HUES48 (cell line): ENCODE results near the gene HDAC4.

ENCODE experiments used
- H3K27ac ChIP-seq: one replicate; pipeline ENCODE4 v1.7.0; 2013; ENCODE audit warnings: low read depth, low read length, inconsistent platforms
- H3K27me3 ChIP-seq: 2 replicates; pipeline ENCODE4 v1.6.1; 2013; ENCODE audit warnings: mild to moderate bottlenecking, low read length; ENCODE audit not compliant: control insufficient read depth, insufficient read depth
- H3K36me3 ChIP-seq: 2 replicates; pipeline ENCODE4 v1.6.1; 2013; ENCODE audit warnings: low read length; ENCODE audit not compliant: control insufficient read depth, insufficient read depth
- H3K4me1 ChIP-seq: 2 replicates; pipeline ENCODE4 v1.6.1; 2013; ENCODE audit warnings: mild to moderate bottlenecking, low read length; ENCODE audit not compliant: control insufficient read depth, insufficient read depth
- H3K4me3 ChIP-seq: 2 replicates; pipeline ENCODE4 v1.5.1; 2013; ENCODE audit warnings: mild to moderate bottlenecking, low read depth, low read length
- H3K9ac ChIP-seq: 2 replicates; pipeline ENCODE4 v1.6.1; 2013; ENCODE audit warnings: mild to moderate bottlenecking, low read depth, low read length, moderate library complexity
- H3K9me3 ChIP-seq: 2 replicates; pipeline ENCODE4 v1.6.1; 2013; ENCODE audit warnings: low read length; ENCODE audit not compliant: control insufficient read depth, insufficient read depth

The HDAC4 gene

DNA sequence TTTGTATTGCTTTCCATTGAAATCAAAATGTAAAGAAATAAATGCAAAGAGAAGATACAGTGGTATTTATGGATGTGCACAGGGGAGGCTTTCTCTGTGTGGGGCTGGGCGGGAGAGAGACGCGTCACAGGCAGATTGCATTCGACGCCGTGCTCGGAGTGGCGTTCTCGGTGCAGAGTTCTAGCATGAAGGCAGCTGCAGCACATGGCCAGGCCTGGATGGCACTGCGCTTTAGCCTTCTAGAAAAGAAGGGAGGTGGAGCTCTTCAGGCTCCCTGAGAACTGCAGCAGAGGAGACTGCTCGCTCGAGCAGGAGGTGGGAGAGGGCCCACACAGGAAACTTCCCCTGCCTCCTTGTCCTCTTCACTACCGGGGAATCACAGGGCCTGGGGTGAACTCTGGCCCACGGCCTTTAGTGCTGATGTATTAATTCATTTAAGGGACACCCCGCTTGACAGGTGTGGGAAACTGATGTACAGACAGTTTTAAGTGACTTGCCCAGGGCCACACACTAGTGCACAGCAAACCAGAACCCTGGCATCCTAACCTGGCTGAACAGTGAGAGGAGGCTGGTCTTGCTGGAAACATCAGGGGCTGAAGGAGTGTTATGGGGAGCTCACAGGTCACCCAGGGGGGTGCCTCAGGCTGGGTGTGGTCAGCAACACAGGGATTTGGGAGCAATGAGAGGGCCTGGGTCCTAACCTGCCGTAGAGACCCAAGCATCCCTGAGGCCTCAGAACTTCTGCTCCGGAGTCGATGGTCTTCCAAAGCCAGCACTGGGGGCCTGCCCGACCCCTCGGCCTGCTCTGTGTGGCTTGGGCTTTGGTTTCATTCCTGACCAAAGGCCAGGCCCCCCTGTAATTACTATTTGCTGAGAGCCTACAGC lies 199.9 kb downstream of the HDAC4 start:
- Histone ChIP-seq H3K27ac (no peak overlapping the region), H3K4me1 (peaks cover 21% of the 10 kb centered on the region), H3K27me3 (no peaks in the 10 kb centered on the region), H3K9me3 (no peaks in the 10 kb centered on the region), H3K4me3 (no peak overlapping the region), H3K9ac (no peak overlapping the region), H3K36me3 (peaks cover 14% of the 10 kb centered on the region)

DNA sequence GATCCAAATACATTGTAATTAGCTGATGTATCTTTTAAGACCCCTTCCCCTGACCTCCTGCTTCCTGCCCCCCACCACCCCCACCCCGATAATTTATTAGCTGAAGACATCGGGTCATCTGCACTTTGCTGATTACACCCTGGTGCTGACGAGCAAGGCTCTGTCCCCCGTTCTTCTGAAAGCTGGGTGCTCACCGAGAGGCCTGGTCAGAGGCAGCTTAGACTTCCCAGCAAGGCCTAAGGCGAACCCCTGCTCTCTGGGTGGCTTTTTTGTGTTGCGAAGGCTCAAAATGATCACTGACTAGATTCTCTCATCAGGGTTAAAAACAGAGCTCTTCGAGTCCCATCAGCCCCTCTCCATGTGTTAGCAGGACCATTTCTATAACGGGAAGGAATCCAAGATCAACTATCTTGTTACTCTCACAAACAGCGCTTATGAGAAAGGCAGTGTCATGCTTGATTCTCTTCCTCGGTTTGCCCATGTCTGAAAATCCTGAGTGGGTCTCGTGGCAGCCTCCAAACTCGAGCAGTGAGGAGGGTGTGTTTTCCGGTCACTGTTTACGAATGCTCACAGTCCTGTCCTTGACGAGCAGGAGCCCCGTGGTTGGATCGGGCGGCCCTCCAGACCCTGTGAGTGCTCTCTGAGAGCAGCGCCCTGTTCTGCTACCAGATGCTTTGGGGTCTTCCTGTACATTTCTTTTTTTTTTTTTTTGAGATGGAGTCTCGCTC lies 201.6 kb downstream of the HDAC4 start:
- Histone ChIP-seq H3K9me3 (no peaks in the 10 kb centered on the region), H3K27ac (no peak overlapping the region), H3K4me3 (no peak overlapping the region), H3K27me3 (no peaks in the 10 kb centered on the region), H3K9ac (no peak overlapping the region), H3K36me3 (peaks cover 14% of the 10 kb centered on the region), H3K4me1 (peaks cover 15% of the 10 kb centered on the region)

DNA sequence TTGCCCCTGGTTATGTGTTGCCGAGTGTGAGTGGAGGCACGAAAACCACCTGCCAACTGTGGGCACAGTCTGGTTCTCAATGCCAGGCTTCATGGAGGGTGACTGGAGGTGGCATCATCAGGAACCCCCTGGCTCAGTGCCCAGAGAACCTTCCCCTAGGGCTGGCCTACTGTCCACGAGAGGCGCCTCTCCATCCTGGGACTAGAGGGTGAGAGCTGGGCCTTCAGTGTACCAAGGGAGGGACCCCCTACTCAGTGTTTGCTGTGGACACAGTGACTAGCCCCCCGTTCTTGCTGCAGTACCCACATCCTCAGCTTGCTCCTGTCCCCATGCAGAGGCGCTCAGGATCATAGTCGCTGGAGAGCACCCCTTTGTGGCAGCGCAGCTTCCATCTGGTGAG lies 202.6 kb downstream of the HDAC4 start:
- peaks cover 15% of the 10 kb centered on the region for H3K4me1 ChIP-seq
- no peaks in the 10 kb centered on the region for H3K27me3 ChIP-seq
- no peak overlapping the region for H3K4me3 ChIP-seq
- no peak overlapping the region for H3K27ac ChIP-seq
- no peak overlapping the region for H3K9ac ChIP-seq
- H3K9me3 ChIP-seq = no peaks in the 10 kb centered on the region
- H3K36me3 ChIP-seq = peaks cover 14% of the 10 kb centered on the region

DNA sequence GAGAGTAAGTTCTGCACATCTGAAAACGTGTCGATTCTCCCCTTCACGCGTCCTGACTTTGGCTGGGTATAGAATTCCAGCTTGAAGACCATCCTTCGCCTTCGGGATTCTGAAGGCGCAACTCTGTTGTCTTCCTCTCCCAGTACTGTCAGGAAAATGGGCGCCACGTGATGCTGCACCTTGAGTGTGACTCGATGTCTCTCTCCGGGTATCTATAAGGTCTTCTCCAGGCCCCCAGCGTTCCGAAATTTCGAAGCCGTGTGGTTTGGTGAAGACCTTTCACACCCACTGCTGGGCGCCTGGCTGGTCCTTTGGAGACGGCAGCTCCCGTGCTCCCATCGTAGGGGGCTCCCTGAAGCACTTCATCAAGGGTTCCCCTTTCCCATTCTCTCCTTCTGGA lies 203.7 kb downstream of the HDAC4 start:
- Histone ChIP-seq H3K27me3 (no peaks in the 10 kb centered on the region), H3K9ac (no peak overlapping the region), H3K27ac (no peak overlapping the region), H3K4me3 (no peak overlapping the region), H3K4me1 (peaks cover 14% of the 10 kb centered on the region), H3K36me3 (peaks cover 14% of the 10 kb centered on the region), H3K9me3 (no peaks in the 10 kb centered on the region)

DNA sequence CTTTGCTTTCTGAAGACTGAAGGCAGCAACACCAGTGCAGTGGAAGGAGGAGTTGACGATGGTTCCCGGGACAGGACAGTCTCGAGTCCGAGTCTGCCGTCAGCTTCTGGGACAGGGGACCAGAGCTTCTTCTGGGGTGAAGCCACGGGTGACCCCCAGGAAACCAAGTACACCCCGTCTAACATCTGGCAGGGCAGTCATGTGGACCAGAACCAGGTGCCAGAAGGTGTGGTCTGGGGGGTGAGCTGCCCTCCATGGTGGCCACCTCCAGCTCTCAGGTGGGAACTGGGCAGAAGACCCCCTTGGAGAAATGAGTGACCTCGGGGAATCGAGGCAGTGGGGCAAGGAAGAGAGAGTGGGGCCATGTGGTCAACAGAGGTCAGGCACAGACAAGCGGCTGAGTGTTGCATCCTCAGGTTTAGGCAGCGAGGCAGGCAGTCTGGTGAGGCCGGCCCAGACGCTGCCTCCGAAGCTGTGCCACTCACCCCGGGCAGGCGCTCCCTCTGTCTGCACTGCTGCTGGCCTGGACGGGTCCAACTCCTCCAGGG lies 204.3 kb downstream of the HDAC4 start:
- Histone ChIP-seq H3K27ac (no peak overlapping the region), H3K4me3 (no peak overlapping the region), H3K36me3 (peaks cover 14% of the 10 kb centered on the region), H3K4me1 (peaks cover 8% of the 10 kb centered on the region; the same call in 1 of the 2 replicates), H3K27me3 (no peaks in the 10 kb centered on the region), H3K9ac (no peak overlapping the region), H3K9me3 (no peaks in the 10 kb centered on the region)

DNA sequence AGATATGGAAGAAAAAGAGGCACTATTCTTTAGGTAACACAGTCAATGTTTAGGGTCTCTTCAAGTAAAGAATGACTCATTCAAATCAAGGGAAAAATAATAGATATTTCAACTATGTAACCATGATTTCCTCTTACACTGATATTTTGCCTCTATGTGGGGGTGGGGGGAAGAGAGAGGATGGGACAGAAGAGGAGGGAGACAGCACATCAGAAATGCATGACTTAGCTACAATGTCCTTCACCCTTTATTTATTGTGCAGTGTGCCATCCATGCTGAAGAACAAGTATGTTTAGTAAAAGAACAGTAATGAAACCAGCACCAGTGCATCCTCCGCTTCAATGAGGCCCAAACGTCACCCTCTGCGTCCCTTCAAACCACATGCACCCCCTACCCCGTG lies 204.8 kb downstream of the HDAC4 start:
- H3K9ac ChIP-seq = no peak overlapping the region
- H3K27ac ChIP-seq = no peak overlapping the region
- no peak overlapping the region for H3K4me3 ChIP-seq
- H3K4me1 ChIP-seq = peaks cover 3% of the 10 kb centered on the region; the same call in 1 of the 2 replicates
- no peaks in the 10 kb centered on the region for H3K9me3 ChIP-seq
- H3K36me3 ChIP-seq = peaks cover 14% of the 10 kb centered on the region
- no peaks in the 10 kb centered on the region for H3K27me3 ChIP-seq

DNA sequence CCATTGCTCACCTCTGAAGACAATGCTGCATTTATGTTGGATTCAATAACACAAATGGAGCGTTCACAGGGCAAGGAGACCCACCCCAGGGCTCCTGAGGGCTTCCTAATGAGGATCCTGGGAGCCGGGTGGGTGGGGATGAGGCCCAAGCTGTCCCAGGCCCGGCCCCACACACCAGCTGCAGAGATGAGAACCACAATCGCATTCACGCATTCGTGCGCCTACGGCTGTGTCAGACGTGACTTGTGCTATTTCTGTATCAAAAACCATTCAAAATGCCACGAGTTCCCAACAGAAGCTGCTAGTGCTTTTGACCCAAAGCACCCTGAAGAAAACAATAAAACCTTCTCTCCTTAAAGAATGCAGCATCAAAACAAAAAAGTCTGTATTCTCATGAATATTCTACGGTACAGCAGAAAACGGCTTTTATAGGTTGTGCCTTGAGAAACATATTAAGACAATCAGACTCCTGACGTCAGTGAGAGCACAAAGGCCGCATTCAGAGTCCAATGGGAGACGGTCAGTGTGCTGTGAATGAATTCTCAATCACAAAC lies 205.4 kb downstream of the HDAC4 start:
- Histone ChIP-seq H3K27me3 (no peaks in the 10 kb centered on the region), H3K9ac (no peak overlapping the region), H3K9me3 (no peaks in the 10 kb centered on the region), H3K27ac (no peak overlapping the region), H3K4me1 (no peaks in the 10 kb centered on the region), H3K4me3 (no peak overlapping the region), H3K36me3 (peaks cover 14% of the 10 kb centered on the region)

DNA sequence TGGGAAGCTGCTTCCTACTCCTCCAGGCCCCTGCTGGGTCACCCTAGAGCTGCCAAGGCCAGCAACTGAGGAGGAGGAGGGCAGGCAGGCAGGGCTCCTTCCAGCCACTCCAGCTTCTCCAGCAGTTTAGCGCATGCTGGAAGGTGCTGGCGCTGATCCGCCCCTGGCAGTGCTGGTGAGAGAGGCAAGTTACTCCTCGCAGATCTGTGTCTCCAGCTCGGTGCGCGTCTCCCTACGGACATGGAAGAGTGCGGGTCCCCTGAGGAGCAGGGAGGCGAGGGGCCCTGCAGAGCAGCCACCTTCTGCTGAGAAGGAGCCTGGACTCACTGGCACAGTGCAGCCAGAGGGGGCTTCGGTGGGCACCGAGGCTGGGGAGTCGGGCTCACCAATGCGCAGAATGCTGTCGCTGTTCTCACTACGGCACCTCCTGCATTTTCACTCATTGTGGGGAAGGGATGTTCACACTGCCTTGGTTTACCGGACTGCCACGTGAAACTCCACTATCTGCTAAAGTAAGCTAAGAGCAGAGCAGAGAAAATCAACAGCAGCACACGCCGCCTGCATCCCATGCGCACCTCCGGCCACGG lies 206.0 kb downstream of the HDAC4 start:
- Histone ChIP-seq H3K4me1 (no peaks in the 10 kb centered on the region), H3K27me3 (no peaks in the 10 kb centered on the region), H3K9ac (no peak overlapping the region), H3K27ac (no peak overlapping the region), H3K9me3 (no peaks in the 10 kb centered on the region), H3K4me3 (no peak overlapping the region), H3K36me3 (peaks cover 14% of the 10 kb centered on the region)

DNA sequence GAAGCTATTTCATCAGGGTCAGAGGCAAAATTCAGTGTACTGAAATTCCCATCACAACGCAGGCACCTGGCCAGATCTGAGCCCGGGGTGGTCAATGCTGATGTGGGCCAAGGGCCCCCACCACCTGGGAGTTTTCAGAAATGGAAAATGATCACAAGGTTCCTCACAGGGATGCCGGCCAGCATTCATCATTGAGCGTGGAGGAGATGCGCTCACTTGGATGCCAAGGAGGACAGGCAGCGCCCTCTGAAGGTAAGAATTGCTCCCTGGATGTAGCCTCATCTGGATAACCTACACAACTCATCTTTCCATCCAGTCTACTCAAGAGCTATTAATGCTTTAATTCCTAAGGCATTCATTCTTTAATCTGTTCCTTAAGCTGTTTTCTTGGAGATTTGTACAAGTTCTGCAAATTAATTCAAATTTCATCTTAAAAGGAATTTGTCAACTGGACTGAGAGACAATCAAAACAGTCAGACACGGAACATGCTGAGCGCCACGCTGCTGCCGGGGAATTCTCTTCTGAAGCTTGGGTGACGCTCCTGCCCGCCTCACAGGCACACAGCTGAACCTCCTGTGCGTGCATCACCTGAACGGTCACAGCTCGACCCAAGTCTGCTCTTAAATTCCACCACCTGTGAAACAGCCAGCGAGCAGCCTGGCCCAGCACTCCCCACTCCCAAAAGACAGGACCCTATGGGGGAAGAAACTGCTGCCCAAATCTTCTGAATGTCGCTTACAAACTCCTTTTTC lies 206.7 kb downstream of the HDAC4 start:
- peaks cover 19% of the 10 kb centered on the region for H3K36me3 ChIP-seq
- no peak overlapping the region for H3K9ac ChIP-seq
- no peak overlapping the region for H3K4me3 ChIP-seq
- no peak overlapping the region for H3K27ac ChIP-seq
- H3K9me3 ChIP-seq = no peaks in the 10 kb centered on the region; the same call in 1 of the 2 replicates
- H3K27me3 ChIP-seq = no peaks in the 10 kb centered on the region
- H3K4me1 ChIP-seq = no peaks in the 10 kb centered on the region

DNA sequence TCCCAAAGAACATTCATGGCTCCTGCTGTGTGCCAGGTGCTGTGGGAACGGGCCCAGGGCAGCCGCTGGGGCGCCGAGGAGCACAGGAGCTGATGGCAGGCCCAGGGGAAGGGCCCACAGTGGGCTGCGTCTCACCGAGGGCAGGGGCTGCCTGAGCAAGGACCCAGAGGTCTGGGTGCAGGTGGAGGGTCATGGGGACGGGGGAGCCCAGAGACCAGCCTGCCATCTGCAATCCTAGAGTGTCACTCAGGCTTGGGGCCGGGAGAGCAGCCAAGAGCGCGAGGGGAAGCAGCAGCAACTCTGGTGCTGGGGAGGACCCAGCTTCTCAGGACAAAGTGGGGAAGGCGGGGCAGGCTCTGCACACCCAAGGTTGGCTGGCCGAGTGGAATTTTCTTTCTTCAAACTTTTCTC lies 207.4 kb downstream of the HDAC4 start:
- no peak overlapping the region for H3K9ac ChIP-seq
- no peak overlapping the region for H3K4me3 ChIP-seq
- no peaks in the 10 kb centered on the region for H3K27me3 ChIP-seq
- H3K27ac ChIP-seq = no peak overlapping the region
- H3K9me3 ChIP-seq = no peaks in the 10 kb centered on the region; the same call in 1 of the 2 replicates
- H3K36me3 ChIP-seq = peaks cover 22% of the 10 kb centered on the region
- no peaks in the 10 kb centered on the region for H3K4me1 ChIP-seq
